ENCODE results near the gene GPR139. TPM values are rescaled to one million over a fixed set of nuclear protein-coding genes. Genes with fewer than 3 reads are reported as not detected.

Gene GPR139
- total and polyA plus RNA-seq, 7 donors, result not detected

DNA sequence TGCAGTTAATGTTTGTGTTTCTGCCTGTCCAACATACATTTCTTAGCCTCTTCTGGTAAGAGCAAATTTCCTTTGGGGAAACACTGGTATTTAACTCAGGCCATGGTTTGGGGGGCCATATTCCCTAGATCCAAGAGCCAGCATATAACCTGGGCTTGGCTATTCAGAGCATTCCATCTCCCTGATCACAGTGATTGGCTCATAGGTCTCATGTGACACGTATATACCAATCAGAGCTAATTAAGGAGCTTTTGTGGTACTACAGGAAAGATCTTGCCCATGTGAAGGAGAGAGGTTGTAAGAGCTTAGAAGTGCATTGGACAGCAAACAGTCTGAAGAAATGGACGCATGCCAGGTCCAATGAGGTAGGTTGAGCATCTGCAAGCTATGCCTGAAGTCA lies 33.4 kb upstream of the GPR139 start:
- Histone ChIP-seq H3K27ac (no peak overlapping the region), H3K36me3 (ENCODE audit: insufficient read depth in 1 of 2, low read depth in 1 of 2) (no peaks in the 10 kb centered on the region), H3K4me1 (no peaks in the 10 kb centered on the region), H3K27me3 (ENCODE audit: insufficient read depth in 3 of 3, low read length in 2 of 3) (no peaks in the 10 kb centered on the region), H3K9me3 (no peaks in the 10 kb centered on the region), H3K4me3 (no peak overlapping the region)
- TF ChIP-seq, protein P1, sequence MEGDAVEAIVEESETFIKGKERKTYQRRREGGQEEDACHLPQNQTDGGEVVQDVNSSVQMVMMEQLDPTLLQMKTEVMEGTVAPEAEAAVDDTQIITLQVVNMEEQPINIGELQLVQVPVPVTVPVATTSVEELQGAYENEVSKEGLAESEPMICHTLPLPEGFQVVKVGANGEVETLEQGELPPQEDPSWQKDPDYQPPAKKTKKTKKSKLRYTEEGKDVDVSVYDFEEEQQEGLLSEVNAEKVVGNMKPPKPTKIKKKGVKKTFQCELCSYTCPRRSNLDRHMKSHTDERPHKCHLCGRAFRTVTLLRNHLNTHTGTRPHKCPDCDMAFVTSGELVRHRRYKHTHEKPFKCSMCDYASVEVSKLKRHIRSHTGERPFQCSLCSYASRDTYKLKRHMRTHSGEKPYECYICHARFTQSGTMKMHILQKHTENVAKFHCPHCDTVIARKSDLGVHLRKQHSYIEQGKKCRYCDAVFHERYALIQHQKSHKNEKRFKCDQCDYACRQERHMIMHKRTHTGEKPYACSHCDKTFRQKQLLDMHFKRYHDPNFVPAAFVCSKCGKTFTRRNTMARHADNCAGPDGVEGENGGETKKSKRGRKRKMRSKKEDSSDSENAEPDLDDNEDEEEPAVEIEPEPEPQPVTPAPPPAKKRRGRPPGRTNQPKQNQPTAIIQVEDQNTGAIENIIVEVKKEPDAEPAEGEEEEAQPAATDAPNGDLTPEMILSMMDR (IDR thresholded peaks at IDR 0.05), result no peak
- DNase-seq (no peak), ATAC-seq (no peak)
- 64 to 80% (median 70%) methylated on average over 2 of the region's 2 CpGs for WGBS, 3 donors
- intact Hi-C loops (cut with DNase I), result no loop called here

DNA sequence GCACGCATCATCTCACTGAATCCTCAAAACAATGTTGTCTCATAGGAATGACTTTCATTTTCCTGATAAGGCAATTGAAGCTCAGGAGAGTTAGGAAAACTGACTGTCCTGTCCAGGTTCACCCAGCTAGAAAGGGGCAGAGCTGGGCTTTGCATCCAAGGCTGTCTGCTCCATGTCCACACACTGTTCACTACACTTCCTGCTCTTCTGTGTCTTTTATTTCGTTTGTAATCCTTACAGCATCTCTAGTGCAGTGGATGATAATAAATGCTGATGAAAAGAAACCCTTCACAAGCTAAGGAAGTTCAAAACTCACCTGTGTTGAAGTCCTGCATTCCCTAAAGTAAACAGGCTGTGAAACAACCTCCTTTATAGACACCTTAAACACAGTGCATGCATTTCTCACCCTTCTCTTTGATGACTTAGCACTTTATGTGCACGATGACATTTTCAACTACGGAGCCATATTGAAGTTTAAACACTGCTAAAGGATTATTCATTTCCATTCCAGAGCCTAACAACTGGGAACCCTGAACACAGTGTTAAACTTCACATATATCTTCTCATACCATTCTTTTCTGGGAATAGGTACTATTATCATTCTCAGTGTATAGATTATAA lies 31.0 kb upstream of the GPR139 start:
- Histone ChIP-seq H3K36me3 (ENCODE audit: insufficient read depth in 1 of 2, low read depth in 1 of 2) (no peaks in the 10 kb centered on the region), H3K4me3 (no peak overlapping the region), H3K27ac (no peak overlapping the region), H3K9me3 (no peaks in the 10 kb centered on the region), H3K27me3 (ENCODE audit: insufficient read depth in 3 of 3, low read length in 2 of 3) (no peaks in the 10 kb centered on the region), H3K4me1 (no peaks in the 10 kb centered on the region)
- DNase-seq (no peak), ATAC-seq (no peak)
- WGBS, 3 donors, result 68 to 76% (median 73%) methylated on average over 4 of the region's 4 CpGs
- TF ChIP-seq, protein P1 (IDR thresholded peaks at IDR 0.05), result no peak
- intact Hi-C loops (cut with DNase I), result no loop called here

DNA sequence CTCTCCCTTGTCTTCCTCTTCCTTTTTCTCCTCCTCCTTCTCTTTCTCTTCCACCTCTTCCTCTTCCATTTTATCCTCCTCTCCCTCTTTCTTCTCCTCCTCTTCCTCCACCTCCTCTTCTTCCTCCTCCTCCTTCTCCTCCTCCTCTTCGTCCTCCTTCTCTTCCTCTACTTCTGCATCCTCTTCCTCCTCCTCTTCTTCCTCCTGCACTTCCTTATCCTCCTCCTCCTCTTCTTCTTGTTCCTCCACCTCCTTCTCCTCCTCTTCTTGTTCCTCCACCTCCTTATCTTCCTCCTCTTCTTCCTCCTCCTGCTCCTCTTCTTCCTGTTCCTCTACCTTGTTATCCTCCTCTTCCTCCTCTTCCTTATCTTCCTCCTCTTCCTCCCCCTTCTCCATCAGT lies 28.8 kb upstream of the GPR139 start:
- 50 to 76% (median 63%) methylated on average over 1 of the region's 1 CpG for WGBS, 3 donors
- Histone ChIP-seq H3K4me3 (no peak overlapping the region), H3K27me3 (ENCODE audit: insufficient read depth in 3 of 3, low read length in 2 of 3) (no peaks in the 10 kb centered on the region), H3K36me3 (ENCODE audit: insufficient read depth in 1 of 2, low read depth in 1 of 2) (no peaks in the 10 kb centered on the region), H3K27ac (no peak overlapping the region), H3K4me1 (no peaks in the 10 kb centered on the region), H3K9me3 (no peaks in the 10 kb centered on the region)
- TF ChIP-seq, protein P1 (IDR thresholded peaks at IDR 0.05), result no peak
- intact Hi-C loops (cut with DNase I), result no loop called here
- no peak for DNase-seq
- ATAC-seq, result no peak

DNA sequence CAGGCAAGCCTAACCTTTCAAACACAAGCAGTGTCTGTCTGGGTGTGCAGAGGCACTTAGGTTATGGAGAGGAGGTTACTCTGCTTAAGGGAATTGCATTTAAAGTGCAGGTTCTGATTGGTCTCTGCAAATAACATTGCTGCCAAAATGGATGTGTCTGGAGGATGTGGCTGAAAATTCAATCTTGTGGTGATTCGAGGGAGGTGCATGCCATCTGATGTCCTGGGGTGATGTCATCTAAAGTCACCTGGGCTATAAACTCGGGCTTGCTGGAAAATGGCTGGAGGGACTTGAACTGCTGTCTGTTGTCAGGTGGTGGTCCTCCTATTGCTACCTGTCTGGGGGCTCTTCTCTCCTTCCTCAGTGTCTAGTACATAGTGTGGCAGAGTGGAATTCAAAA lies 28.3 kb upstream of the GPR139 start:
- Histone ChIP-seq H3K27ac (no peak overlapping the region), H3K9me3 (no peaks in the 10 kb centered on the region), H3K4me3 (no peak overlapping the region), H3K36me3 (ENCODE audit: insufficient read depth in 1 of 2, low read depth in 1 of 2) (no peaks in the 10 kb centered on the region), H3K27me3 (ENCODE audit: insufficient read depth in 3 of 3, low read length in 2 of 3) (no peaks in the 10 kb centered on the region), H3K4me1 (no peaks in the 10 kb centered on the region)
- TF ChIP-seq, protein P1 (IDR thresholded peaks at IDR 0.05), result no peak
- no peak for DNase-seq
- intact Hi-C loops (cut with DNase I), result no loop called here
- no peak for ATAC-seq
- WGBS, 3 donors, result 46 to 62% (median 48%) methylated on average over 2 of the region's 2 CpGs

DNA sequence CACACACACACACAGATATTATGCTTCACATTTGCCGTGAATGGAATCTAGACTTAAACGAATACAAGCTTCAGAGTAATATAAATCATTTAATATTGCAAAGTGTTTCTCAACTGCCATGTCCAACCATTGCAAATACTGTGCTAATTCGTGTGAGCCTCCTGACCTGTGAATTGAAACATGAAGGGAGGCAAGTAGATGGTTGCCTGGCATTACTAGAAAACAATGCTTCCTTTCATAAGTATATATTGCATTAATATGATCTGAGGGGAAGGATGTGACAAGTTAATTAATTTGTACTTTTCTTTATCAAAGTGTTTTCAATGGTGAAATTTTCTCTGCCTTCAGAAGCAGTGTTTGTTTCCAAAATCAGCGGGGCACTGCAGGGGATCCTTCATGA lies 25.7 kb upstream of the GPR139 start:
- no peak overlapping the region for H3K4me3 ChIP-seq
- ATAC-seq (no peak), DNase-seq (no peak)
- WGBS, 3 donors, result 58 to 63% (median 61%) methylated on average over 4 of the region's 4 CpGs
- no peak overlapping the region for H3K27ac ChIP-seq
- no peaks in the 10 kb centered on the region for H3K4me1 ChIP-seq
- H3K36me3 ChIP-seq (ENCODE audit: insufficient read depth in 1 of 2, low read depth in 1 of 2), result no peaks in the 10 kb centered on the region
- no peaks in the 10 kb centered on the region for H3K9me3 ChIP-seq
- H3K27me3 ChIP-seq (ENCODE audit: insufficient read depth in 3 of 3, low read length in 2 of 3), result no peaks in the 10 kb centered on the region
- TF ChIP-seq, protein P1 (IDR thresholded peaks at IDR 0.05), result no peak
- intact Hi-C loops (cut with DNase I), result no loop called here
